Body of pancreas (tissue), 4 donors: ENCODE measurements around the gene SPATA45.
A peak's percentile ranks its signal among the peaks of the same experiment; 100 is the strongest.

Experiments used
- CTCF ChIP-seq, 7 experiments: fragments of 450-650 bp in 4 of 7; fragments of 200-600 bp in 3 of 7; sonication (generic) in 3 of 7; IDR thresholded peaks; one replicate each; pipeline ENCODE4 v1.5.1; 2016 to 2019; ENCODE audit warnings: antibody characterized with exemption in 7 of 7
- POLR2A ChIP-seq, 3 donors: fragments of 450-650 bp; IDR thresholded peaks; one replicate each; pipeline ENCODE4 v1.6.1; 2016; ENCODE audit warnings: antibody characterized with exemption in 3 of 3, mild to moderate bottlenecking in 2 of 3

GRCh38 chr1:212791676-212792395, 55.6 kb downstream of the SPATA45 start, which contains the start of the genes NSL1 and TATDN3:
- TF ChIP-seq POLR2A (IDR thresholded peaks at IDR 0.05) (peak; percentile 69 to 94 (median 91)), CTCF (IDR thresholded peaks at IDR 0.05) (peak in 3 of 7 experiments; percentile 18 to 23 (median 22))
